Activated B cell treated with CpG ODN at 0.5 μM for 24 hours (primary cell): ENCODE measurements around the gene NCOR2. TPM values are rescaled to one million over a fixed set of nuclear protein-coding genes. Genes with fewer than 3 reads are reported as not detected.

Source experiments
- ATAC-seq: fragments of 200-7000 bp; cut with Tn5 transposase; one replicate; pipeline ENCODE4 v1.10.0; 2021; ENCODE audit warnings: low read depth, mild to moderate bottlenecking, moderate library complexity
- CTCF ChIA-PET: fragments of 350-600 bp; sonication (Branson Sonifier 250); formaldehyde crosslinking; loops from one replicate; lab custom pipeline; 2021; ENCODE audit warnings: antibody characterized with exemption; lab: Charles Lee
- POLR2A ChIA-PET: fragments of 350-600 bp; sonication (Branson Sonifier 250); formaldehyde crosslinking; loops from one replicate; lab custom pipeline; 2021; ENCODE audit warnings: antibody characterized with exemption; lab: Charles Lee
- DNase-seq: peaks from one replicate; pipeline ENCODE4 v3.0.0; 2022
- H3K27ac Mint-ChIP-seq: one replicate; pipeline ENCODE4 v1.8.0; 2020; ENCODE audit warnings: mixed read lengths
- H3K27me3 Mint-ChIP-seq: one replicate; pipeline ENCODE4 v1.8.0; 2021; ENCODE audit warnings: mixed read lengths
- H3K36me3 Mint-ChIP-seq: one replicate; pipeline ENCODE4 v1.8.0; 2021; ENCODE audit warnings: low read depth, mixed read lengths
- H3K4me1 Mint-ChIP-seq: one replicate; pipeline ENCODE4 v1.8.0; 2021; ENCODE audit warnings: mixed read lengths
- H3K4me3 Mint-ChIP-seq: one replicate; pipeline ENCODE4 v1.8.0; 2020; ENCODE audit warnings: mild to moderate bottlenecking, mixed read lengths
- H3K9me3 Mint-ChIP-seq: one replicate; pipeline ENCODE4 v1.8.0; 2020; ENCODE audit warnings: mixed read lengths
- intact Hi-C: fragments of 100-400 bp; cut with micrococcal nuclease; formaldehyde crosslinking; loops from one replicate; pipeline ENCODE4 v1.15.1; 2024
- total RNA-seq: library from RNA; stranded (reverse); gene quantifications from 2 replicates; pipeline ENCODE4 v1.2.3, GENCODE V29; 2022
- TF ChIP-seq, protein P1 (sequence below): fragments of 200-600 bp; IDR thresholded peaks from one replicate; pipeline ENCODE4 v1.8.0; 2022; ENCODE audit warnings: antibody characterized with exemption, mild to moderate bottlenecking

NCOR2 gene
- total RNA-seq, 1 donor from 2014 or later, result 154 TPM

DNA sequence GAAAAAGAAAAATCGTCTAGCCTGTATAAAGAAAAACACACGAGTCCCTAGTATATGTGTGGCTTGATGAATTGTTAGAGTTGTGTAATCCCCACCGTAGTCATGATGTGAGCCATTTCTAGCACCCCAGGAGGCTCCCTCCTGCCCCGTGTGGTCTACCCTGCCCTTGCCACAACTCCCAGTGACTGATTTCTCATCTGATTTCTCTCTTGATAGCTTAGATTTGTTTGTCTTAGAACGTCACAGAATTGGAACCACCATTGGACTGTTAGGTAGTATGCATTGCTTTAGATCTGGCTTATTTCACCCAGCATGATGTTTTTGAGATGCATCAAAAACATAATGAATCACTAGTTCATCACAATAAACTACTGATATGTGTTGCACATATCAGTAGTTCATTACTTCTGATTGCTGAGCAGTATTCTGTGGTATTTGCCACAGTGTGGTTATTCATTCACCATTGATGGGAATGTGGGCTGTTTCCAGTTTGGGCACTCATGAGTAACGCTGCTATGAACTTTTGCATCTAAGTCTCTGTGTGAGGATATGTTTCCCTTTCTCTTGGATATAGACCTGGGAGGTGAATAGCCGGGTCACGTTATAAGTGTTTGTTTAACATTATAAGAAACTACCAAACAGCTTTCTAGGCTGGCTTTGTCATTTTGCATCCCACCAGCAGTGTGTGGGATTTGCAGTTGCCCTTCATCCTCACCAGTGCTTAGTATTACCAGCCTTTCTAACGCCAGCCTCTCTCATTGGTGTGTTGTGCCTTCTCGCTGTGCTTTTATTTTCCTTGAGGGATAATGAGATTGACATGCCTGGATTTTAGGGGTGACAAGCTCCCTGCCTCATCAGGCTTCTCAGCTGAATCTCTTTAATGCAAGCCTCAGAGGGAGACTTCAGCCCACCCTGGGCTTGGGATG is 31.9 kb upstream of the NCOR2 start:
- H3K9me3 Mint-ChIP-seq, result no peaks in the 10 kb centered on the region
- H3K27ac Mint-ChIP-seq, result no peak overlapping the region
- peaks cover 3% of the 10 kb centered on the region for H3K27me3 Mint-ChIP-seq
- CTCF ChIA-PET, result no interaction called here
- no peaks in the 10 kb centered on the region for H3K36me3 Mint-ChIP-seq
- no peak overlapping the region for H3K4me3 Mint-ChIP-seq
- POLR2A ChIA-PET, result no interaction called here
- no peak for DNase-seq
- H3K4me1 Mint-ChIP-seq, result no peaks in the 10 kb centered on the region
- no peak for ATAC-seq
- TF ChIP-seq, protein P1, sequence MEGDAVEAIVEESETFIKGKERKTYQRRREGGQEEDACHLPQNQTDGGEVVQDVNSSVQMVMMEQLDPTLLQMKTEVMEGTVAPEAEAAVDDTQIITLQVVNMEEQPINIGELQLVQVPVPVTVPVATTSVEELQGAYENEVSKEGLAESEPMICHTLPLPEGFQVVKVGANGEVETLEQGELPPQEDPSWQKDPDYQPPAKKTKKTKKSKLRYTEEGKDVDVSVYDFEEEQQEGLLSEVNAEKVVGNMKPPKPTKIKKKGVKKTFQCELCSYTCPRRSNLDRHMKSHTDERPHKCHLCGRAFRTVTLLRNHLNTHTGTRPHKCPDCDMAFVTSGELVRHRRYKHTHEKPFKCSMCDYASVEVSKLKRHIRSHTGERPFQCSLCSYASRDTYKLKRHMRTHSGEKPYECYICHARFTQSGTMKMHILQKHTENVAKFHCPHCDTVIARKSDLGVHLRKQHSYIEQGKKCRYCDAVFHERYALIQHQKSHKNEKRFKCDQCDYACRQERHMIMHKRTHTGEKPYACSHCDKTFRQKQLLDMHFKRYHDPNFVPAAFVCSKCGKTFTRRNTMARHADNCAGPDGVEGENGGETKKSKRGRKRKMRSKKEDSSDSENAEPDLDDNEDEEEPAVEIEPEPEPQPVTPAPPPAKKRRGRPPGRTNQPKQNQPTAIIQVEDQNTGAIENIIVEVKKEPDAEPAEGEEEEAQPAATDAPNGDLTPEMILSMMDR, result no peak
- intact Hi-C loops, result no loop called here

DNA sequence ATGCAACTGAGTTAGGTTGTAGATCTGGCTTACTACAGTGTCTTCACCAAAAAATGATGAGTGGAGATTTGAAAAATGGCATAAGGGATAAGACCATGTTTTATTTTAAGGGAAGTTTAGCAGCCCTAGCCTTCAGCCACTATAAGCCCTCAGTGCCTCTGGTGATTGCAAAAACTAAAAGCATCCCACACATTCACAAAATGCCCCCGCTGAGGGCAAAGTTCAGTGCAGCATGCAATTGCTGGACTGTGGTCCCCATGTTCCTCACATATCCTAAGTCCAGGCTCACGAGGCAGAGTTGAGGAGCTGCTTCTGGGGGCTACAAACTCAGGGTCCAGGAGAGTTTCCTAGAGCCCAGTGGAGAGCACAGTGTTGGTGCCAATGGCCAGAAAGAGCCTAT is 29.6 kb upstream of the NCOR2 start:
- CTCF ChIA-PET, result no interaction called here
- no peaks in the 10 kb centered on the region for H3K9me3 Mint-ChIP-seq

DNA sequence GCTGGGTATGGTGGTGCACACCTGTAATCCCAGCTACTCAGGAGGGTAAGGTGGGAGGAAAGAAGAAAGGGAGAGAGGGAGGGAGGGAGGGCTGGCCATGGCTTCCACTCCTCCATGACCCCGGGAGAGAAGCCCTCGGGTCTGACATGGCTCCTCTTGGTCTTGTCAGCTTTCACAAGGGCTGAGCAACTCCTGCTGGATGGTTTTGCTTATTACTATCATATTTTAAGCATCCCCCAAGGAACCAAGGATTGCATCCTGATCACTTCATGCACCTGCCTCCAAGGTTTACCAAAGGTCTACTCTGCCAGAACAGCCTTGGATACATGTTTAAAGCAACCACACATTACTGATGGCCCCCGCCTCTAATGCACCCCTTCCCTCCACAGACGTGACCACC is 28.0 kb upstream of the NCOR2 start:
- TF ChIP-seq, protein P1, result no peak
- peaks cover 25% of the 10 kb centered on the region for H3K4me1 Mint-ChIP-seq
- ChIA-PET POLR2A (no interaction called here), CTCF (no interaction called here)
- intact Hi-C loops, result no loop called here
- peaks cover 3% of the 10 kb centered on the region for H3K27me3 Mint-ChIP-seq
- ATAC-seq (no peak), DNase-seq (no peak)
- H3K4me3 Mint-ChIP-seq, result no peak overlapping the region
- no peak overlapping the region for H3K27ac Mint-ChIP-seq
- no peaks in the 10 kb centered on the region for H3K36me3 Mint-ChIP-seq
- no peaks in the 10 kb centered on the region for H3K9me3 Mint-ChIP-seq

More for the DNA sequence above, 29.6 kb upstream of the NCOR2 start:
- POLR2A ChIA-PET, result no interaction called here
- Mint-ChIP-seq H3K27ac (no peak overlapping the region), H3K36me3 (no peaks in the 10 kb centered on the region), H3K4me1 (peaks cover 19% of the 10 kb centered on the region), H3K4me3 (no peak overlapping the region), H3K27me3 (peaks cover 3% of the 10 kb centered on the region)
- ATAC-seq (no peak), DNase-seq (no peak)
- TF ChIP-seq, protein P1, result no peak
- intact Hi-C loops, result no loop called here

DNA sequence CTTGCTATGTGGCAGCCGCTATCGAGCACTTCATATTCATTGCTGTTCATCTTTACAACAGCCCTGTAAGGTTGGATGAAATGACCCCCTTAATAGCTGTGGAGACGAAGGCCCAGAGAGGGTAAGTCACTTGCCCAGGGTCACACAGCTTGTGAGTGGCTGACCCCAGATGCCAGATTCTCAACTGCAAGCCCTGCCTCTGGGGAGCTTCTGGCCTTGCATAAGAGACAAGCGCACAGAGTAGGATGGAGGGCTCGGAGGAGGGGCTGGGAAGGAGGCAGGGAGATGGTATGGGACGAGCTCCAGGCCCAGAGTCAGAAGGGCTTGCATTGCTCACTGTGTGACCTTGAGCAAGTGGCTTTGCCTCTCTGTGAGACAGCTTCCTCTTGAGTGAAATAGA is 27.4 kb upstream of the NCOR2 start:
- Mint-ChIP-seq H3K27me3 (peaks cover 3% of the 10 kb centered on the region), H3K27ac (no peak overlapping the region), H3K36me3 (no peaks in the 10 kb centered on the region), H3K4me3 (no peak overlapping the region), H3K4me1 (peaks cover 25% of the 10 kb centered on the region), H3K9me3 (no peaks in the 10 kb centered on the region)
- ATAC-seq (no peak), DNase-seq (no peak)
- ChIA-PET POLR2A (interaction anchor here (0.5 to 0.6 kb wide), 2 partner anchors 11 to 26 kb away, joined by 3 to 5 read pairs; no protein-coding TSS in a partner anchor), CTCF (no interaction called here)
- intact Hi-C loops, result no loop called here
- TF ChIP-seq, protein P1, result no peak

DNA sequence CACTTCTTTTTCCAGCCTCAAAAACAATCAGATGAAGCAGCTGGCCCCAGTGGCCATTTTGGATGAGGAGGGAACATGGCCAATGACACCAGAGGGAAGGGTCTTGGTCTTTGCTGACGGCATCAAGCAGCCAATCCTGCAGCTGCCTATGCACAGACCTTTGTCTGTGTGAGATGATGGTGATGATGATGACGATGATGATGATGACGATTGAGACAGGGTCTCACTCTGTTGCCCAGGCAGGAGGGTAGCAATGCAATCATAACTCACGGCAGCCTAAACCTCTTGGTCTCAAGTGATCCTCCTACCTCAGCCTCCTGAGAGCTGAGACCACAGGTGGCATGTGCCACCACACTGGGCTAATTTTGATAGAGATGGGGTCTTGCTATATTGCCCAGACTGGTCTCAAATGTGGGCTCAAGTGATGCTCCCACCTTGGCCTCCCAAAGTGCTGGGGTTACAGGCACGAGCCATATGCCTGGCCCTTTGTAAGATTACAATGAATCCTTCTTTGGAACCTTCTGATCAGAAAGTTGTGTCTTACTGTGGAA is 26.5 kb upstream of the NCOR2 start:
- Mint-ChIP-seq H3K27me3 (peaks cover 2% of the 10 kb centered on the region), H3K9me3 (no peaks in the 10 kb centered on the region), H3K4me1 (peaks cover 31% of the 10 kb centered on the region), H3K27ac (no peak overlapping the region), H3K4me3 (no peak overlapping the region), H3K36me3 (no peaks in the 10 kb centered on the region)
- ATAC-seq, result no peak
- CTCF ChIA-PET, result no interaction called here
- POLR2A ChIA-PET, result no interaction called here
- TF ChIP-seq, protein P1, result no peak
- no peak for DNase-seq
- intact Hi-C loops, result loop anchor here (2.0 kb wide), 1 partner anchor 15 kb away; no protein-coding TSS in a partner anchor
